RPMI7951 (cell line): ENCODE measurements around the gene UBE2E2. TPM values are rescaled to one million over a fixed set of nuclear protein-coding genes. Genes with fewer than 3 reads are reported as not detected.

Source experiments
- DNase-seq: peaks from one replicate; pipeline ENCODE4 v3.0.0-alpha.2; 2012; ENCODE audit warnings: low read depth
- total RNA-seq: library from RNA; depleted of rRNA; stranded (reverse); fragments of >200 nt; shearing (Covaris generic); gene quantifications from 2 replicates; pipeline ENCODE4 v1.2.3, GENCODE V29; 2014

The UBE2E2 gene
- total RNA-seq, 1 experiment from 2014 or later, result 91.9 TPM

DNA sequence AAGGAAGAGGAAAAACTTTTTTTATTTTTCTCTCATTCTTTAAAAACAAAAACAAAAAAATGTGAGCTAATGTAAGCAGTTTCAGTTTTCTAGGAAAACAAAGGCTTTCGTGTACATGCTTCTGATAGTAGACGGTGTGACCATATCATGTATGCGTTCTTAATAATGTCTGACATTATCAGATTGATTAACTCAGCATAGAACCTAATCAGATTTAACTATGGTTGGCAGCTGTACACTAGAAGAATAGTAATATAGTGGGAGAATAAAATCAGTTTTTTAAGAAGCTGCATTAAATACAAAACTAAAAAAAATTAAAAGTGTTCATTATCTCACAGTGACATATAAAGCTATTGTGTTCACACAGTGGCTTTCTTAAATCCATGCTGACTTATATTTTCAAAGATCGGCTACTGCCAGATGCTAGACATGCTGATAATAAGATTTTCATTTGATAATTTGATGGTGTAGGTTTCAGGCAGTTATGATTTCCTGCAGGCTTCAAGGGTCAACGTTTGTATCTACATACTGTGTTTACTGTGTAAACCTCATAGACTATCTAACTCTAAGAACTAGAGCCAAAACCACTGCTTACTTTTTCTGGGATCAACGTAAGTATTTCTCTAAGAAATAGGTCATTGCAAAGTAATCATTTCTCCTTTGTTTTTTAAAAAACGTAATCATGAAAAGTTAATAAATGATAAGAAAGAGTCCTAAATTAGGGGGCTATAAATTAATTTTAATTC, 74.0 kb downstream of the UBE2E2 start:
- no peak for DNase-seq

DNA sequence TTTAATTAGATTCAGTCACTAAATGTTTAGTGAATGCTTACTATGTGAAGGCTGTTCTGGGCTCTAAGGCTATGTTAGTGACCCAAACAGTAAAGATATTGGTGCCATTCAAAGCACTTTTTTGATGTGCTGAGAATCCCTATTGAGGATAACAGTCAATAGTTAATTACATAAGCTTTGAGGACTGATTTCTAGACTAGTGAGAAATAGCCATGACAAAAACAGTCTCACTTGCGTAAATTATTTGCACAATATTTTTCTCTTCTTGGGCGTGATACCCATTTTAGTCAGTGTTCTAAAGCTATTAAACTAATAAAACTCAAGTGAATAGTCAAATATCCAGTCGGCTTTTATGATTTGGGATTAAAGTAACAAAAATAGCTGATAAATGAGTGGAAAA, 74.6 kb downstream of the UBE2E2 start:
- no peak for DNase-seq

DNA sequence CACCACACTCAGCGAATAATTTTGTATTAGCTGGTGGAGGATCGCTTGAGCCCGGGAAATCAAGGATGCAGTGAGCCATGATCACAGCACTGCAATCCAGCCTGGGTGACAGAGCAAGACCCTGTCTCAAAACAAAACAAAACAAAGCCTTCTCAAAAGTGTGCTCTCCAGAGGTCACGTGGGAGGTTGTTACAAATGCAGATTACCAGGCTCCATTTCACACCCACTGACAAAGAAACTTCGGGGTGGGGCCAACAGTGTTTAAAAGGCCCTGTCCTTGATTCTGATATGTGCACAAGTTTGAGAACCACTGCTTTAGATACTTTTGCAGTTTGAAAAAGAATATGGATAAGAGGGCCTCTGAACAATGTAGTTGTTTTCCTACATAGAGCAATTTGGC, 80.5 kb downstream of the UBE2E2 start:
- DNase-seq, result no peak

DNA sequence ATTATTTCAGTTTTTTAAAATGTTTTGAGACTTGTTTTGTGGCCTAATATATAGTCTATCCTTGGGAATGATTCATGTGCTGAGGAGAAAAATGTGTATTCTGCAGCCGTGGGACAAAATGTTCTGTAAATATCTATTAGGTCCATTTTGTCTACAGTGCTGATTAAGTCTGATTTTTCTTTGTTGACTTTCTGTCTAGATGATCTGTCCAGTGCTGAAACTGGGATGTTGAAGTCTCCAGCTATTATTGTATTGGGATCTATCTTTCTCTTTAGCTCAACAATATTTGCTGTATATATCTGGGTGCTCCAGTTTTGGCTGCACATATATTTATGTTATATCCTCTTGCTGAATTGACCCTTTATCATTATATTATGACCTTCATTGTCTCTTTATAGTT, 85.2 kb downstream of the UBE2E2 start:
- peak; percentile 20 for DNase-seq

DNA sequence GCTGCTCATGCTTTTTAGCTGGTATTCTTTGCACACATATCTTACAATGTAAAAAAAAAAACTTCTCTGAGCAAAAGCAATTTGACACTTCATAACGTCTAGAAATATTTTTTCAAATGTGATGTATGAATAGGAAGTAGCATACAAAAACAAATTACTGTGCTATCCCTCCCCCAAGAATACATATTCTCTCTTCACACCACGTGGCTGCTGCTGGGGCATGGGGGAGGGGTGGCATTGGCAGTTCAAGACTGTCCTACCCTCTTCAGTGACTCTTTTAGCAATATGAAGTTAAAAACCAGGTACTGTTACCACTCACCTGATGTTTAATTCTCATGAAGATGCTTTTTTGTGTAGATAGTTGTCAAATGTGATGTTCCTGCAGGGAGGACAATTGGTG, 85.6 kb downstream of the UBE2E2 start:
- no peak for DNase-seq

DNA sequence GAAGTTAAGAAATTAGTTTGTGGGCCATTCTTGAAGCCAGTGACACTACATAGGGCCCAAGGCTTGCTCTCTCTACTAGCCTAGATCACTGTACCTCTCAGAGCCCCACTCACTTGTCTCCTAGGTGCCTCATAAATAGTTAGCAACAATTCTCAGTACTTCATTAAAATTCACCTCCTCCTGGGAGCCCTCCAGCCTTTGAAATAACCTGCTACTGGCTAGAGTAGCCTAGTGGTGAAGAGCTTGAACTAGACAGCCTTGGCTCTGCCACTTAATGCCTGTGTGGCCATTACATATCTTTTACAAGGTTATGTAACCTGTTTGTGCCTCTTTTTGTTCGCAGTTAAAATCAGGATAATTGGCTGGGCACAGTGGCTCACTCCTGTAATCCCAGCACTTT, 89.3 kb downstream of the UBE2E2 start:
- no peak for DNase-seq

DNA sequence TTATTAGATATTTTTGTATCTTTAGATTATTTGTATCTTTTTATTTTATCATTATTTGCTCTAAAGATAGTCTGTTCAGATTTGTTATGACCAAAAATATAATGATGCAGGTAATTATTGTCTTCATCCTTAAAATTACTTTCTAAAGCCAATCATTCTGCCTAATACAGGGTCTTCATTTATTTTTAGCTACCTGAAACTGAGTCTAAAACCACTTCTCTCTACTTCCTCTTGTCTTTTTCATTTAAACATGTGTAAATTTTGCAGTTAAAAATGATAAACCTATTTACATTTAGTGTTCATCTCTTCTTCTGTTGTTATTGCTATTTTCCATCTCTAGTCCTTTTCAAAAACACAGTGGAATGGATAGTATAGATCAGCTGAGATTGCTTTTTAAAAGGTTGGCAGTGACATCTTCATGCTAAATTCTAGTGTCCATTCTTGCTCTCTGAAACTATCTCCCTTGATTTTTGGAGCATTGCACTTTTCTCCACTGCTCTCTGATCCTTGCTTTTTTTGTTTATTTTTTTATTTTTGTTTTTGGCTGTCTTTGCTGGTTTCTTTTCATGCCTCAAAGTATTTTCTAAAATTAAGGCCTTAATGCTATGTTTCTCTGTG, 91.8 kb downstream of the UBE2E2 start:
- no peak for DNase-seq

DNA sequence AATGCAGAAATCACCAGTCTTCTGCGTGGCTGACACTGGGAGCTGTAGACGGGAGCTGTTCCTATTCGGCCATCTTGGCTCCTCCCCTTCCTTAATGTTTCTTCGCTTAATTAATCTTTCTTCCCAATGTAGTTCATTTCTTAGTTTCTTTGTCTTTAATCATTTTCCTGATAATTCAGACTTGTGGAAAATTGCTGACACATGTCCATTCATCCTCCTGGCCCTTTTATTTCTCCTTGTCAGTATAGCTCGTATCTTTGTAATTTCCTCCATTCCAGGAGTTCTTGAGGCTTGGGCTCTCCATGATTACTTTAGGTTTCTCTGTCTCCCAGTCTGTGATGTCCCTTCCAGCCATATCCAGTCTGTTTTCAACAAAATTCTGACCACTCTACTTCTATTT, 98.7 kb downstream of the UBE2E2 start:
- no peak for DNase-seq

DNA sequence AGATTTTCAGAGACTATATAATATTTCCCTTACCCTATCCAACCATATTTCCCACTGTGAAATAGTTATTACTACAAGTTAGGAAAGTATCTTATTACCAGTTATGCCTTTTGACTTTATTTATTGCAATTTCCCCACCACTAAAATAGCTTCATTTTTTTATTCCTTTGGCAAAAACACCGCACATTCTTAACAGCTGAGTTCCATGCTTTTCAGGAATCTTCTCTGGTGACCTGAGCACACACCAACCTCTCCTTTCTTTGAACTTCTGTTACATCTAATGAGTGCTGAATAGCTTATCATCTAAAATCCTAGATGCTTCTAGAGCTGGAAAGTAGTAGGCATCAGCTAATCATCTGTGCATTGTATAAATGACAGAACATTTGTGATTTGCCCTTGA, 99.1 kb downstream of the UBE2E2 start:
- DNase-seq, result no peak

DNA sequence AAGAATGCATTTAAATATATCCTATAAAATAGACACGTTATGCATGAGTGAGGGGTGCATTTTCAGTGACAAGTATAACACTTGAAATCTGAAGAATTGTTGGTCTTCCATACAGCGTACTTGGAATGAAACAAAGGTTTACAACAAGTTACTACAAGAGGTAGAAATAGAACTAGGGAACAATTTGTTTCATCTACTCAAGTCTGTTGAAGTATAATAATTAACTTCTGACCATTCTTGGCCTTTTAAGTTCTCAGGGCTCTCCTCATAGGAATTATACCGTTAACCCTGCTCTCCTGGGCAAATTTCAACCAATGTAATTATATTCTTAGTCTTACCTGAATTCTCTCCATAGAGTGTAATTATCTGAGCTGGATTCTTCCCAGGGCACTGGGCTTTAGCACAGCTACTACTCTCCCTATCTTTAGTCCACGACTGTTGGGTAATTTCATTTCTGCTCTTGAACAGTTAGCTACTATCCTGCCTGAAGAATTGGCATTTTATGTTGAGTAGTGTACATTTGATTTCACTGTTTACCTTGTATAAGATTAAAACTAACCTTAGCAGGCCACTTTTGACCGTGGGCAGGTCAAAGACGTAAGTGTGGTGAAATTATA, 100.6 kb downstream of the UBE2E2 start:
- no peak for DNase-seq

DNA sequence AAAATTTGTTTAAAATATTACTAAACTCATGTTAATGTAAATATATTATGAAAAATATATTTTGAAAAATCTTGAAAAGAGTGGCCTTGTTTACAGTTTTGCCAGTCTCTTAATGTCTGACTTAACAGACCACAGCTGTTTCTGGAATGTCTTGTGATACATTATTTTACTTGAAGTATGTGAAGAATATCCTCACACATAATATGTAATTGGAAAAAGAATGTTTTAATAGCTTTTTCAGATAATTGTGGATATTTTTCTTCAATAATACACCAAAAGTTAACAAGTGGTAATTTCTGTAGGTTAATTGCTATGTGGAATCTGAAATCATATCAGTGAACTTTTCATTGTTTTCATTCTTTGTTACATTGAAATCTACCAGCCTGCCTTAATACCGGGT, 101.3 kb downstream of the UBE2E2 start:
- no peak for DNase-seq

DNA sequence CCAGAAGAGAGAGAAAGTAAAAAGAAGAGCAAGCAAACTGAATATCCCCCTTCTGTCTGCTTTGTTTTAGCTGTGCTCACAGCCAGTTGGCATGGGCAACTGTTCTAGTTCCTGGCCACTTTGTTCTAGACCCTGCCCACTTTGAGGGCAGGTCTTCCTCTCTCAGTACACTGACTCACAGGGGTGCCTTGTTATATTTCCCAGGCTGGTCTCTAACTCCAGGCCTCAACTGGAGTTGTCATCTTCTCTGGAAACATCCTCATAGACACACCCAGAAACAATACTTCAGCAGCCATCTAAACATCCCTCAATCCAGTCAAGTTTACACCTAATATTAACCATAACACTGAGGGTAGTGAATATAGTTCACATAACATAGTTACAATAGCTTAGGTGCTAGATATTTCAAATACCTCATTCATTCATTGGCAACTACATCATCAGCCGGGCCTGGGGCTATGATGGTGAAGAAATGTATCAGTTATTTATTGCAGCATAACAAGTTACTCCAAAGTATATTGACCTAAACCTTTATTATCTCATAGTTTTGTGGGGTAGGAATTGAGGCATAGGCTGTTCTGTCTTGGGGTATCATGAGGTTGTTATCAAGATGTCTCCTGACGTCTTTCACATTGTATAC, 106.0 kb downstream of the UBE2E2 start:
- DNase-seq, result no peak

DNA sequence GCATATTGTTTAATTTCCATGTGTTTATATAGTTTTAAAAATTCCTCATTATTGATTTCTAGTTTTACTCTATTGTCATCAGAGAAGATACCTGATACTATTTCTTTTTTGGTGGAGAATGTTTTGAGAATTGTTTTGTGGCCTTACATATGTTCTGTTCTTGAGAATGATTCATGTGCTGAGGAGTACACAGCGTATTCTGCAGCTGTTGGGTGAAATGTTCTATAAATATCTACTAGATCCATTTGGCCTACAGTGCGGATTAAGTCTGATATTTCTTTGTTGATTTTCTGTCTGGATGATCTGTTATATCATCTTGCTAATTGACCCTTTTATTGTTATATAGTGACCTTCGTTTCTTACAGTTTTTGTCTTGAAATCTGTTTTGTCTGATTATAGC, 109.7 kb downstream of the UBE2E2 start:
- peak; percentile 34 for DNase-seq

DNA sequence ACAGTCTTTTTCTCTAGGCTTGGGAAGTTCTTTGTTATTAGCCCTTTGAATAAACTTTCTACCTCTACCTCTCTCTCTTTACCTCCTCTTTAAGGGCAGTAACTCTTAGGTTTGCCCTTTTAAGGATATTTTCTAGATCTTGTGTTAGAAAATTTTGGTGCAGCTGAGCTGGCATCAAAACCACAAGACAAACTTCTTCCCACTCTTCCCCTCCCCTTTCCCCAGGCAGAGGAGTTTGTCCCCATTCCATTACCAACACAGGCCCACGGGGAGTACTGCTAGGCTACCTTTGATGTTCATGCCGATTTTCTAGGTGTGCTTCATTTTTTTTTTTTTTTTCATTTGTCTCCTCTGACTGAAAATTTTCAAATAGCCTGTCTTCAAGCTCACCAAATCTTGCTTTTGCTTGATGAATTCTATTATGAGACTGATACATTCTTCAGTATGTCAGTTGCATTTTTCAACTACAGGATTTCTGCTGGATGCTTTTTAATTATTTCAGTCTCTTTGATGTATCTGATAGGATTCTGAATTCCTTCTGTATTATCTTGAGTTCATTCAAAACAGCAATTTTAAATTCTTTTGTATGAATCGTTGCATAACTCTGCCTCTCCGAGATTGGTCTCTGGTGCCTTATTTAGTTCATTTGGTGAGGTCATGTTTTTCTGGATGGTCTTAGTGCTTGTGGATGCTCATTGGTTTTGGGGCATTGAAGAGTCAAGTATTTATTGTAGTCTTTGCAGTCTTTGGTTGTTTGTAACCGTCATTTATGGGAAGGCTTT, 112.0 kb downstream of the UBE2E2 start:
- peak; percentile 38 for DNase-seq

DNA sequence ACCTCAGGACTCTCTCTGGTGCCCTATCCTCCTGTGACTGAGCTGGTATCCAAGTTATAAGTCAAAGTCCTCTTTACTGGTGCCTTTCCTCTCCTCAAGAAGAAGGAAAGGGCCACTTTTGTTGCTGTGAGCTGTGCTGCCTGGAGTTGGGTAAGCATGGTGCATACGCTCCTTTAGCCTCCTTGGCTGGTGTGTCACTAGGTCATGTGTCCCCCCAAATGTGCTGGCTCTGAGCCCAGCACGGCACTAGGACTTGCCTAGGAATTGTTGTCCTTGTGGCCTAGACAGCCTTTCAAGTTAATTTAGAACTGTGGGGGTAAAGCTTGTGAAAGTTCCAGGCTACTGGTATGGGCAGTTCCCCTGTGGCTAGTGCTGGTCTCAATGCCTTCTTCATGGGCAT, 113.8 kb downstream of the UBE2E2 start:
- no peak for DNase-seq

DNA sequence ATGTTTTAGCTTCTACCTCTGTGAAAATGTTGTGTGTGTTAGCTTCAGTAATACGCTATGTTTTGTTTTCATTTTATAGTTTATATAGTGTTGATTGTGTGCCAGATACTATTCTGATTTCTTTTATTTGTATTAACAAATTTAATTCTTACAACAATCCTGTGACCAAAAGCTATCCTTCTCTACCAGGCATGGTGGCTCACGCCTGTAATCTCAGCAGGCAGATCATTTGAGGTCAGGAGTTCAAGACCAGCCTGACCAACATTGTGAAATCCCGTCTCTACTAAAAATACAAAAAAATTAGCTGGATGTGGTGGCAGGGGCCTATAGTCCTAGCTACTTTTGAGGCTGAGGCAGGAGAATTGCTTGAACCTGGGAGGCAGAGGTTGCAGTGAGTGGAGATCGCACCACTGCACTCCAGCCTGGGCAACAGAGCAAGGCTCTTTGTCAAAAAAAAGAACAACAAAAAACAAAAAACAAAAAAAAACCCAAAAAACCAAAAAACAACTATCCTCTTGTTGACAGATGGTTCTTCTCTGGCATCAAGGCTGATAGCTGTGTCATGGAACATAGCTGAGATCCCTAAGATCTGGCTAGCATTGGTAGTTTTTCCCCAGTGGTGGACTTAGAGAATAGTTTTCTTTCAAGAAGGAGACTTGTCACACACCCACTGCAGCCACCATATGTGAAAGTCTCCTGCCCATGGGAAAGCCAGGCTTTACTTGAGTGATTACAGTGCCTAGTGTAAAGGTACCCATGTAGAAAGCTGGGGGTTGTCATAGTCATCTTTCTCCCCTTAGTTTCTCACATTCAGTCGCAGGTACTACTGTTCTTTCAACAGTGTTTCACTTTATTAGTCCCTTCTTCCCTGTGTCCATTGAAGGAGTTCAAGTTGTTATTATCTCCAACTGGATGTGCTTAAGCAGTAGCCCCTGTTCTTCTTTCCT, 116.5 kb downstream of the UBE2E2 start:
- DNase-seq, result no peak

DNA sequence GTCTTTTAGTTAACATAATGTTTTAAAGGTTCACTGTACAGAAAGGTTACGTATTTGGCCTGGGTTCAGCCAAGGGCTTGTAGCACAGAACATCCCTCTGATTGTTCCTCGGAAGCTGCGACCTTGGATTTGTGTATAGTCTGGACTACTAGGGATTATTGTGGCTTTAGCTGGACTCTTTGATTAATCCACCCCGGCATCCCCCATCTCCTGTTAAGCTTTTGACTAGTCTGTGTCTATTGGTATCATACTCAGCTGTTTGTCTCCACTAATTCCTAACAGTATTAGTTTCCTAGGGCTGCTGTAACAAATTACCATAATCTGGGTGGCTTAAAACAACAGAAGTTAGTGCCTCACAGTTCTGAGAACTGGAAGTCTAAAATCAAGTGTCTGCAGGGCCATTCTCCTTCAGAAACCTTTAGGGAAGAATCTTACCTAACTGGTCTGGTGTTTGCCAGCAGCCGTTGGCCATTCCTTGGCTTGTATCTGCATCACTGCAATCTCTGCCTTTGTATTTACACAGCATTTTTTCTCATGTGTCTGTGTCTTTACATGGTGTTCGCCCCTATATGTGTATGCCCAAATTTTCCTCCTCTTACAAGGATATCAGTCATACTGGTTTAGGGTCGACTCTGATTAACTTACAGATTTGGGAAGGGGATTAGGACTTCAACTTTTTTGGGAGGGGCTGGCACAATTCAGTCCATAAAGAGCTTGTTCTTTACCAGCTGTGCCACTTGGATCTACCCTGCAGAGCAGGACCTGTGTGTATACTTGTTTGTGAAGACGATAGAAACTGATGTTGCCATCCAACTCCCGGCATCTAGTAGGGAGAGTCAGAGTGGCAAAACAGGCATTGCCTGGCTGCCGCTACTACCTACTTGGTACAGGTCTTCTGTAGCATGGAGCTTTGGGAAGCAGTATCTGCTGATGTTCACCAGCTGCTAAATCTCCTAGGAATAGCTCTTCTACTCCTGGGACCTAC, 117.8 kb downstream of the UBE2E2 start:
- no peak for DNase-seq

DNA sequence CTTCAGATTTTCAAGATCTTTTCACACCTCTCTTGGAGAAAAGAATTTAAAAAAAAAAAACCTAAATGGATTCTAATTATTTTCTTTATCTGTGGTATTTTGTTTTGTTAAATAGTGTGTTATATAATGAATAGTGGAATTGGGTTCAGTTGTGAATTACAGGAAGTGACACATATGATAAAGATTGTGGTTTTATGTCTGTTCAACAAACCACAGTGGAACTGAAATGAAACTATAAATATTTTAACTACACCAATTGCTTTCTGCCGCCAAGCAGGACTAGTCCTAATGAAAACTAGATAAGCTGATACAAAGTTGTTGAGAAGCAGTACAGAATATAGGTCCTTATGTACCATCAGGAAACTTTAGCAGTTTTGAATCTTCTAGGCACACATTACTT, 121.6 kb downstream of the UBE2E2 start:
- DNase-seq, result peak; percentile 72

DNA sequence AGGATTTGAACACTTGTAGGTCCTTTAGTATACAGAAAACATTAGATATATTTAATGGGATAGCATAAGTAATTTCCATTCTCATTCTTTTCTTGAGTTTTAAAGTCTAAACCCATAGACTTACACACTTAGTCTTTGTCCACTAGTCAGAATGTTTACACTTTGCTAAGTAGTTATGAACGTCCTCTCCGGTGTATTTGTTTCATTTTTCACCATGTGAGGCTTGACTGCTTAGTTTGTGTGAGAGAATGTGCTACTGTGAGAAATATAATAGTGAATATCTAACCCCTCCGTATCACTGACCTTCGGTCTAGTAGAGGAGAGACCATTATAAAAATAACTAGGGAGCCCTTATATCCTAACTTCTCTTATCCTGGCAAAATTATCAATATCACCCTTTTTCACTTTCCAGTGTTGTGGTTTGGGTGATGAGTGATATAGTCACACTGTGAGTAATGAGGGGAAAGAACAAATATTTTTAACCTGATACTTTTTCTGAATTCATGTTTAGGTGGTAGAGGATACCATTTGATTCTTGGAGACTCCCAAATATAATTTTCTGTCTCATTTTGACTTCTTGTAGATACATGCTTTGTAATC, 122.4 kb downstream of the UBE2E2 start:
- DNase-seq, result peak; percentile 24
